Amygdala (tissue), 56 donors: ENCODE results near the gene OR10H3.
"Not testable (repeated sequence)": the region's sequence is repeated elsewhere in the genome, so short reads cannot be mapped to it uniquely, and the experiment has no call there.

Experiments used
- DNase-seq, 56 donors: peaks; one replicate each; lab custom pipeline; 2025; lab: John Stamatoyannopoulos, UW

Gene OR10H3, protein sequence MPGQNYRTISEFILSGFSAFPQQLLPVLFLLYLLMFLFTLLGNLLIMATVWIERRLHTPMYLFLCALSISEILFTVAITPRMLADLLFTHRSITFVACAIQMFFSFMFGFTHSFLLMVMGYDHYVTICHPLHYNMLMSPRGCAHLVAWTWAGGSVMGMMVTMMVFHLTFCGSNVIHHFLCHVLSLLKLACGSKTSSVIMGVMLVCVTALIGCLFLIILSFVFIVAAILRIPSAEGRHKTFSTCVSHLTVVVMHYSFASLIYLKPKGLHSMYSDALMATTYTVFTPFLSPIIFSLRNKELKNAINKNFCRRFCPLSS

DNA sequence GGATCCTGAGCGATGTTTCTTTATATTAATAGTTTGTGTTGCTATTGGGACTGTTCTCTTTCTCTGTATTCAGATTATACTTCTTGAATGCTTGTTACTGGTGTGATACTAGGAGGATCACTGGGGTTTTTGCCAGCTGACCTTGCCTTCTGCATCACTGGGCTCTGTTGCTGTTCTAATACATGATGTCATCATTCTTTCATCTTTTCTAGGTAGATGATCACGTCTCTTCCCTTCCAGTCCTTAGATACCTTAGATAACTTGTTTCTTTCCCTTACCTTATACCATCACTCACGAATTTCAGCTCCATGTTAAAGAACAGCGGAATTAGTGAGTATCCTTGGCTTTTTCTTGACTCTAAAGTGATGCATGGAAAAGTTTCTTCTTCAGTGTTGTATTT lies at the start of gene OR10H3:
OR10H3 (plus strand) TSS at position 264 of the 400 bp plus-strand sequence. CDS start 3,408 bp downstream, outside the sequence.
- no peak for DNase-seq

- no peak for DNase-seq
Observed at GRCh38 chr19:15696654-15697194, 41.1 kb upstream of the OR10H3 start.

- DNase-seq: no peak
Observed at GRCh38 chr19:15701757-15702533, 35.8 kb upstream of the OR10H3 start.

DNA sequence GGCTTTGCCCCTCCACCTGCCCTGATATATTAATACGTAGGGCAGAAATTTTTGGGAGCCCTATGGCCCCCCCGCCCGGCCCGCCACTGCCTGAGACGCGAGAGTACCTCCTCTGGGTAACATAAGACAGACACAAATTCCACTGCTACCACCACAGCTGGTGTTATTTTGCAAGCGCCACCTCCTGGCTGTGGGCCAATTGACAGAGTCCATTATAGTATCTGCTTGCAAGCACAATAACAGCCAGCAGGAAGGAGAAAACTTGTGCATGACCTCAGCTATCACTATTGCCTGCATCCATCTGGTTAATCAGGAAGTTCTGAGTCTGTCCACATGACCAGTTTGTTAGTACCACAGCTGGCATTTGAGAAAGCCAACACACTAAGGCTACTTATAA lies 35.3 kb upstream of the OR10H3 start:
- DNase-seq: peak in 9 of 56 donors; percentile 0 to 36 (median 3)

DNA sequence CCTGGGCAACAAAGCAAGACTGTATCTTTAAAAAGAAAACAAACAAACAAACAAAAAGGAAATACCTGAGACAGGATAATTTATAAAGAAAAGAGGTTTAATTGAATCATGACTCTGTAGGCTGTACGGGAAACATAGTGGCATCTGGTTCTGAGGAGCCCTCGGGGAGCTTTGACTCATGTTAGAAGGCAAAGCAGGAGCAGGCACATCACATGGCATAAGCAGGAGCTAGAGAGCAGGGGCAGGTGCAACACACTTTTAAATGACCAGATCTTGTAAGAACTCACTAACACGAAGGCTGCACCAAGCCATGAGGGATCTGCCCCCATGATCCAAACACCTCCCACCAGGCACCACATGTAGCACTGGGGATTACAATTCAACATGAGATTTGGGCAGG lies 23.1 kb upstream of the OR10H3 start:
- DNase-seq: no peak

GRCh38 chr19:15715642-15716041 lies 22.1 kb upstream of the OR10H3 start:
- DNase-seq: no peak

DNA sequence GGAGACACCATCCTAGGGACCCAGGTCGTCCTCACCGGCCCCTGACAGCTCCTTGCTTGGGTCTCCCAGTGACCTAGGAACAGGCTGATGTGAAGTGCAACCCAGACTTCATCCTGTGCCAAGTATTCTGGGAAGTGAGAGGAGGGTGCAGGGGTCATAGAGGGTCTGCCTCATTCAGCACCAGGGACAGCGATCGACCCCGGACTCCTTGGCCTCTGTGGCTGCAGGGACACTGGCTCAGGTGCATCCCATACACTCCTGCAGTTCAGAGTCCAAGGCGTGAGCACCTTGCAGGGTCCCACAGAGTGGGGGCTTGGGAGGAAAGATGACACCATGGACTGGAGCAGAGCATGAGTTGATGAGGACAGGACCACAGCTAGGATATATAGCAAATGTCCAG lies 20.0 kb upstream of the OR10H3 start:
- DNase-seq: no peak

GRCh38 chr19:15721268-15721667 lies 16.5 kb upstream of the OR10H3 start:
- no peak for DNase-seq

DNA sequence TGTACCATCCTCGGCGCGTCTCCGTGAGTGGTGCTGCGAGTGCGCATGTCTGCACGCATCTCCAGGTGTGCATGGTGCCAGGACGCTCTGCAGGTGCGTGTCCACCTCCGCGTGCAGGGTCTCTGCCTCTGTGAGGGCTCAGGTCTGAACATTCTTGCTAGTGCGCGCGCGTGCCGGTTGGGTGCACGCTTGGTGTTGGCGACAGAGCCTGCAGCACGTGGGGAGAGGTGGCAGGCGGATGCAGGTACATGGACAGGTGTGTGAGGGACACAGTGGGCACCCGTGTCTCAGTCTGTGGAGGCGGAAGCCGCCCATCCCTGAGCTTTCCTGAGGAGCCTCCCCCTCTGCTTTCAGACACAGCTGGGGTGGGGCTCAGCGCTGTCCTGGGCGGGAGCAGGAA lies 14.8 kb upstream of the OR10H3 start:
- DNase-seq: no peak

DNA sequence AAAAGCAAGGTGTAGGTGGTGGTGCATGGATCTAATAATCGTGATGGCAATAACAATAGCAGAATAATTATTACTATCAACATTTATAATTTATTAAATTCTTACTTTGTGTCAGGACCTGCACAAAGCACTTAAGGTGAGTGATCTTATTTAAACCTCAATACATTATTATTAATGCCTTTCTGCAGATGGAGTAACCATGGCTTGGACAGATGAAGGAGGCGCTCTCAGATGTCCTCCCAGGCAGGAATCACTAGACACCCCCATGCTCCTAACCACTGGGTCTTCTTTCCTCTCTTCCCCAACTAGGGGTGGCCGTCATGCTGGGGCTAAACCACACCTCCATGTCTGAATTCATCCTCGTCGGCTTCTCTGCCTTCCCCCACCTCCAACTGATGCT lies 10.1 kb upstream of the OR10H3 start, which contains the start of gene OR10H2:
OR10H2 (plus strand) TSS at position 301 of the 400 bp plus-strand sequence; CDS start at position 321, 20 bp downstream.
- DNase-seq: no peak

DNA sequence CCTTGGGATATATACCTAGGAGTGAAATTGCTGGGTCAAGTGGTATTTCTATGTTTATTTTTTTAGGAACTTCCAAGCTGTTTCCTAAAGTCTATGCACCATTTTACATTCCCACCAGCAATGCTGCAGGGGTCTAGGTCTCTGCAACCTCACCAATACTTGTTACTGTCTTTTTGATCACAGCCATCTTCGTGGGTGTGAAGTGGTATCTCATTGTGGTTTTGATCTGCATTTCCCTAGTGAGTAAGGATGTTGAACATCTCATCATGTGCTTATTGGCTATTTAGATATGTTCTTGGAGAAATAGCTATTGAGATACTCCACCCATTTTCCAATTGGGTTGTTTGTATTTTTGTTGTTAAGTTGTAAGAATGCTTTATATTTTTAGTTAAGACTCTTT lies 7.2 kb upstream of the OR10H3 start:
- no peak for DNase-seq

DNA sequence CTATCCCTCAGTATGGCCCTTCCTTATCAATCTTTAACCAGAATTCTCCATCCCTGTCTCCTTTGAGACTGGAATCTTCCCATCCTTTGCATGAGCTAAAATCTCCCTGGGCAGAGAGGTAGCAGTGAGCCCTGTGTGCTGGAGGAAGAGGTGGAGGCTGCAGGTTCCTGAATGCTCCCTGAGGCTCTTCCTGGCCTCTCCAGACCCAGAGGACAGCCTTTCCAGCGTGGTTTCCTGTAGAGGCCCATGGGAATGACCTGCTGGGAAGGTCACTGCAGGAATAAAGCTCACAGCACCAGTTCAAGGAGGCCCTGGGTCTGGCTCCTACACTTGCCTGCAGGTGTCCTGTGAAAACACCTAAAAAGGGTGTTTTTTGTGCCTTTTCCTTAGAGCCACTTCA lies 5.4 kb upstream of the OR10H3 start:
- no peak for DNase-seq

DNA sequence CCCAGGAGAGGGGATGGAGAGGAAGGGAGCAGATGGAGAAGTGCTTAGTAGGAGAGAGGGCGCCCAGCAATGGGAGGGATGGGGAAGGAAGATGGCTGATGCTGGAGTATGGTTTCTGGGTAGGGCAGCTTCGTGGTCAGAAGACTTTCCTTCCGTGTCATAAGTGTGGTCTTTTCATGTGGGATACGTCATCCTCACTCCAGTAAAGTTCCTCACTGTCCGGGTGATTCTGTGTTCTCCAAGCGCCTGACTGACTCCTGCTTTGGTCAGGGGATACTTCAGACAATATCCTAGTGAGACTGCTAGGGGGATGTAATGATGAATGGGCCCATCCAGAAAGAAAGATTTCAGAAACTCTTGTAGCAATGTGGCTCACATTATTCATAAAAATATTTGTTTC lies 3.9 kb upstream of the OR10H3 start:
- no peak for DNase-seq

DNA sequence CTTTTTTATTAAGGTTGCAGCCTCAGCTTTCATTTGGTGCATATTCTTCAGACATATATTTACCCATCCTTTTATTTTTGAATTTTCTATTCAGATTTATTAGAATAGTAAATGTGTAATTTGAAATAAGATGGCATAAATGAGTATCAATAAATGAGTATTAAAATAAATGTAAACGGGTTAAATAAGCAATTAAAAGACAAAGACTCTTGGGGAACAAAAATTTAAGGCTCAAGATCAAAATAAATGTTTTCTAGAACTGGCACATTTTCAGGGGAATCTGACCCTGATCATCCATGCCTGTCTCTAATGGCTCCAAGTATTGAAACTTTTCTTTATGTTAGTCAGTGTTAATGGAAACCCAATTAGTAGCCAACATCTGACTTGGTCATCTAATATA lies 3.0 kb downstream of the OR10H3 start:
- DNase-seq: no peak

GRCh38 chr19:15748239-15748638 lies 10.5 kb downstream of the OR10H3 start:
- no peak for DNase-seq

DNA sequence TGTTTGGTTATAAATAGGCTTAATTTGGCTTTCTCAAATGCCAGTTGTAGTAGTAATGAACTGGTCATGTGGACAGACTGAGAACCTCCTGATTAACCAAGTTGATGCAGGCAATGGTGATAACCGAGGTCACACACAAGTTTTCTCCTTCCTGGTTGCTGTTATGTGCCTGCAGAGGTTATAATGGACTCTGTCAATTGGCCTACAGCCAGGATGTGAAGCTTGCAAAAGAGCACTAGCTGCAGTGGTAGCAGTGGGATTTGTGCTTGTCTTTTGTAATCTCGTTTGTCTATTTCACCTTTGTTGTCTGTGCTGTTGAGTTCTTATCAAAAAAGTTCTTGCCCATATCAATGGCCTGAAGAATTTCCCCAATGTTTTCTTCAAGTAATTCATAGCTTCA lies 20.6 kb downstream of the OR10H3 start:
- DNase-seq: no peak

GRCh38 chr19:15759962-15760565 lies 22.3 kb downstream of the OR10H3 start:
- no peak for DNase-seq

- no peak for DNase-seq
Observed at GRCh38 chr19:15769586-15769985, 31.8 kb downstream of the OR10H3 start.

DNA sequence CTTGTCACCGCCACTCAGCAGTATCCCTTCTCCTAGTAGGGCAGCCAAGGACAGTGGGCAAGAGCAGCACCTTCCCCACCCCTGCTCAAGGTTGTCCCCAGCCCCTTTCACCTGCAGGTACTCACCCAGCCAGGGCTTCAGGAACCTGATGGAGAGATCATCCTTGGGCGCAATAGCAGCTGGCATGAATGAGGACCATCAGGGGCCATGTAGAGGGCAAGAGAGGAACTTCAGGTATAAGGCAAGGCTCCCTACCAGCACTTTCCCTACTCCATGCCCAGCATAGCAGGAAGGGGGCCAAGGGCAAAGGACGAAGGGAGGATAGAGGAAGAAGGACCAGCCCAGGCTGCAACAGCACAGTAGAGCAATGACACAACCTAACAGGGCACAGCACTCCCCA lies 36.4 kb downstream of the OR10H3 start:
- DNase-seq: not testable (repeated sequence)

GRCh38 chr19:15775249-15775648 lies 37.5 kb downstream of the OR10H3 start:
- DNase-seq: no peak

DNA sequence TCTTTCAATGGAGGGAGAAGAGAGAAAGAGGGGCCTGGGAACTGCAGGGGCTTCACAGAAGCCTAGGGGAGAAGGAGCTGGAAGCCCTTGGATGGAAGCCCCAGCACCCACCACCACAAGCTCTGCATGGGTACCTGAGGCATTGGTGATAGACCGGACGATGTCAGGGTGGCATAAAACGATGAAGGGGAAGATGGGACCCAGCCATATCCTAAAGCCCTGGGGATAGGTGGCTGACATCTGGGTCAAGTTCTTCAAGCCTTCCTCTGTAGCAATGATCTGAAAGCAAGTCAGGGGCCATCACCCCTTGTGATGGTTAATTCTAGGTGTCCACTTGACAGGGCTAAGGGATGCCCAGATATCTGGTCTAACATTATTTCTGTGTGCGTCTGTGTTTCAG lies 38.5 kb downstream of the OR10H3 start:
- no peak for DNase-seq
